Stimulated activated naive CD8-positive, alpha-beta T cell treated with anti-CD3 and anti-CD28 coated beads, Interleukin-15, amount 100 ng/mL, for 72 hours (primary cell): ENCODE measurements around the gene LIX1L.

Experiments used
- ATAC-seq: fragments of 150-1000 bp; cut with Tn5 transposase; 2 replicates; pipeline ENCODE4 v1.10.0; 2021; ENCODE audit warnings: mild to moderate bottlenecking, moderate library complexity
- DNase-seq, 2 donors: peaks; one replicate each; pipeline ENCODE4 v3.0.0; 2021 to 2022
- H3K27ac Mint-ChIP-seq, 2 donors: one replicate each; pipeline ENCODE4 v1.8.0; 2022; ENCODE audit warnings: mild to moderate bottlenecking in 2 of 2, mixed read lengths in 2 of 2, moderate library complexity in 2 of 2
- H3K27me3 Mint-ChIP-seq: one replicate; pipeline ENCODE4 v1.8.0; 2022; ENCODE audit warnings: mixed read lengths
- H3K4me1 Mint-ChIP-seq: one replicate; pipeline ENCODE4 v1.8.0; 2022; ENCODE audit warnings: mild to moderate bottlenecking, mixed read lengths
- H3K4me3 Mint-ChIP-seq, 2 donors: one replicate each; pipeline ENCODE4 v1.8.0; 2022; ENCODE audit warnings: mild to moderate bottlenecking in 2 of 2, mixed read lengths in 2 of 2, moderate library complexity in 1 of 2
- H3K9me3 Mint-ChIP-seq, 2 donors: one replicate each; pipeline ENCODE4 v1.8.0; 2022; ENCODE audit warnings: mixed read lengths in 2 of 2

LIX1L gene

GRCh38 chr1:145960468-145961108, 2.8 kb upstream of the LIX1L start:
- Mint-ChIP-seq H3K9me3 (no peaks in the 10 kb centered on the region), H3K27me3 (no peaks in the 10 kb centered on the region), H3K4me3 (peak overlapping the region; percentile 88 to 91), H3K4me1 (peaks cover 61% of the 10 kb centered on the region), H3K27ac (peak overlapping the region; percentile 84 to 91)
- DNase-seq (peak; percentile 48 to 55), ATAC-seq (no peak)

- H3K27ac Mint-ChIP-seq, result no peak overlapping the region
- H3K9me3 Mint-ChIP-seq, result no peaks in the 10 kb centered on the region
- H3K4me3 Mint-ChIP-seq, result peak overlapping the region; percentile 88 to 91
- peaks cover 63% of the 10 kb centered on the region for H3K4me1 Mint-ChIP-seq
- H3K27me3 Mint-ChIP-seq, result no peaks in the 10 kb centered on the region
- DNase-seq (no peak), ATAC-seq (no peak)
Measured at GRCh38 chr1:145959957-145960467, 2.2 kb upstream of the LIX1L start.

- peak overlapping the region; percentile 3 to 29 for H3K4me3 Mint-ChIP-seq
- no peaks in the 10 kb centered on the region for H3K9me3 Mint-ChIP-seq
- ATAC-seq (no peak), DNase-seq (no peak)
- H3K27me3 Mint-ChIP-seq, result no peaks in the 10 kb centered on the region
- no peak overlapping the region for H3K27ac Mint-ChIP-seq
- peaks cover 69% of the 10 kb centered on the region for H3K4me1 Mint-ChIP-seq
Measured at GRCh38 chr1:145959333-145959732, 1.5 kb upstream of the LIX1L start.

GRCh38 chr1:145958734-145959133, 917 bp upstream of the LIX1L start:
- Mint-ChIP-seq H3K4me1 (peaks cover 70% of the 10 kb centered on the region), H3K27ac (no peak overlapping the region), H3K9me3 (no peaks in the 10 kb centered on the region), H3K4me3 (peak overlapping the region in 1 of 2 donors; percentile 24), H3K27me3 (no peaks in the 10 kb centered on the region)
- DNase-seq (no peak), ATAC-seq (no peak)

GRCh38 chr1:145956781-145957442, 905 bp downstream of the LIX1L start:
- DNase-seq, result no peak
- no peaks in the 10 kb centered on the region for H3K27me3 Mint-ChIP-seq
- ATAC-seq, result no peak
- H3K9me3 Mint-ChIP-seq, result no peaks in the 10 kb centered on the region
- H3K4me3 Mint-ChIP-seq, result peak overlapping the region; percentile 85 to 94
- H3K4me1 Mint-ChIP-seq, result peaks cover 66% of the 10 kb centered on the region
- H3K27ac Mint-ChIP-seq, result peak overlapping the region; percentile 90 to 94

GRCh38 chr1:145956361-145956760, 1.5 kb downstream of the LIX1L start:
- H3K4me3 Mint-ChIP-seq, result peak overlapping the region; percentile 85 to 94
- H3K4me1 Mint-ChIP-seq, result peaks cover 71% of the 10 kb centered on the region
- H3K27me3 Mint-ChIP-seq, result no peaks in the 10 kb centered on the region
- peak overlapping the region in 1 of 2 donors; percentile 94 for H3K27ac Mint-ChIP-seq
- DNase-seq (no peak), ATAC-seq (no peak)
- H3K9me3 Mint-ChIP-seq, result no peaks in the 10 kb centered on the region

- DNase-seq, result no peak
- Mint-ChIP-seq H3K27ac (peak overlapping the region in 1 of 2 donors; percentile 47), H3K27me3 (no peaks in the 10 kb centered on the region), H3K4me3 (peak overlapping the region; percentile 15 to 37), H3K9me3 (no peaks in the 10 kb centered on the region), H3K4me1 (peaks cover 74% of the 10 kb centered on the region)
- no peak for ATAC-seq
Measured at GRCh38 chr1:145955436-145955835, 2.4 kb downstream of the LIX1L start.

GRCh38 chr1:145953861-145954260, 4.0 kb downstream of the LIX1L start:
- Mint-ChIP-seq H3K27ac (no peak overlapping the region), H3K4me1 (peaks cover 72% of the 10 kb centered on the region), H3K4me3 (no peak overlapping the region), H3K27me3 (no peaks in the 10 kb centered on the region), H3K9me3 (no peaks in the 10 kb centered on the region)
- DNase-seq (no peak), ATAC-seq (no peak)

- Mint-ChIP-seq H3K27me3 (no peaks in the 10 kb centered on the region), H3K9me3 (no peaks in the 10 kb centered on the region), H3K4me3 (no peak overlapping the region), H3K4me1 (peaks cover 63% of the 10 kb centered on the region), H3K27ac (no peak overlapping the region)
- ATAC-seq (no peak), DNase-seq (no peak)
Measured at GRCh38 chr1:145952903-145953302, 4.9 kb downstream of the LIX1L start.

GRCh38 chr1:145951526-145951925, 6.3 kb downstream of the LIX1L start:
- H3K4me1 Mint-ChIP-seq, result peaks cover 62% of the 10 kb centered on the region
- no peak overlapping the region for H3K4me3 Mint-ChIP-seq
- no peaks in the 10 kb centered on the region for H3K9me3 Mint-ChIP-seq
- no peak overlapping the region for H3K27ac Mint-ChIP-seq
- no peaks in the 10 kb centered on the region for H3K27me3 Mint-ChIP-seq
- no peak for DNase-seq
- ATAC-seq, result no peak

GRCh38 chr1:145949219-145949618, 8.6 kb downstream of the LIX1L start:
- no peak for DNase-seq
- Mint-ChIP-seq H3K27me3 (no peaks in the 10 kb centered on the region), H3K4me1 (peaks cover 40% of the 10 kb centered on the region)

GRCh38 chr1:145947551-145947950, 10.3 kb downstream of the LIX1L start:
- H3K4me1 Mint-ChIP-seq, result peaks cover 31% of the 10 kb centered on the region
- DNase-seq, result no peak
- no peak overlapping the region for H3K4me3 Mint-ChIP-seq
- H3K9me3 Mint-ChIP-seq, result no peaks in the 10 kb centered on the region
- H3K27me3 Mint-ChIP-seq, result no peaks in the 10 kb centered on the region
- no peak overlapping the region for H3K27ac Mint-ChIP-seq
- no peak for ATAC-seq

More at GRCh38 chr1:145949219-145949618, 8.6 kb downstream of the LIX1L start:
- Mint-ChIP-seq H3K4me3 (no peak overlapping the region), H3K9me3 (no peaks in the 10 kb centered on the region), H3K27ac (no peak overlapping the region)
- ATAC-seq, result no peak

- ATAC-seq, result no peak
Measured at GRCh38 chr1:145946477-145946986, 11.3 kb downstream of the LIX1L start.

GRCh38 chr1:145944532-145944931, 13.3 kb downstream of the LIX1L start:
- ATAC-seq, result no peak
- H3K4me3 Mint-ChIP-seq, result no peak overlapping the region
- H3K27ac Mint-ChIP-seq, result no peak overlapping the region

More at GRCh38 chr1:145946477-145946986, 11.3 kb downstream of the LIX1L start:
- Mint-ChIP-seq H3K27ac (no peak overlapping the region), H3K9me3 (no peaks in the 10 kb centered on the region), H3K4me3 (no peak overlapping the region), H3K27me3 (no peaks in the 10 kb centered on the region), H3K4me1 (peaks cover 24% of the 10 kb centered on the region)
- no peak for DNase-seq

GRCh38 chr1:145942871-145943270, 14.9 kb downstream of the LIX1L start:
- H3K4me3 Mint-ChIP-seq, result no peak overlapping the region
- H3K27me3 Mint-ChIP-seq, result no peaks in the 10 kb centered on the region
- ATAC-seq, result no peak
- no peaks in the 10 kb centered on the region for H3K4me1 Mint-ChIP-seq
- no peak for DNase-seq
- H3K27ac Mint-ChIP-seq, result peak overlapping the region in 1 of 2 donors; percentile 19
- H3K9me3 Mint-ChIP-seq, result no peaks in the 10 kb centered on the region

More at GRCh38 chr1:145944532-145944931, 13.3 kb downstream of the LIX1L start:
- Mint-ChIP-seq H3K4me1 (peaks cover 6% of the 10 kb centered on the region), H3K9me3 (no peaks in the 10 kb centered on the region), H3K27me3 (no peaks in the 10 kb centered on the region)
- DNase-seq, result no peak

GRCh38 chr1:145942405-145942804, 15.4 kb downstream of the LIX1L start:
- ATAC-seq (no peak), DNase-seq (no peak)
- H3K27me3 Mint-ChIP-seq, result no peaks in the 10 kb centered on the region
- no peaks in the 10 kb centered on the region for H3K9me3 Mint-ChIP-seq
- H3K4me3 Mint-ChIP-seq, result no peak overlapping the region
- H3K27ac Mint-ChIP-seq, result no peak overlapping the region
- H3K4me1 Mint-ChIP-seq, result no peaks in the 10 kb centered on the region
